HG02943 (cell line): ENCODE results near the gene ZNF316.

Source experiments
- ATAC-seq: cut with Tn5 transposase; IDR thresholded peaks from one replicate; pipeline ENCODE4 v1.9.1; 2021; ENCODE audit warnings: mild to moderate bottlenecking, low read depth, moderate library complexity; ENCODE audit not compliant: unreplicated experiment

ZNF316 gene

GRCh38 chr7:6636741-6637543, at the start of gene ZNF316:
Gene ZNF316 (plus strand): TSS chr7:6637318. CDS start chr7:6642410, 5,092 bp downstream.
- ATAC-seq: peak; percentile 49

DNA sequence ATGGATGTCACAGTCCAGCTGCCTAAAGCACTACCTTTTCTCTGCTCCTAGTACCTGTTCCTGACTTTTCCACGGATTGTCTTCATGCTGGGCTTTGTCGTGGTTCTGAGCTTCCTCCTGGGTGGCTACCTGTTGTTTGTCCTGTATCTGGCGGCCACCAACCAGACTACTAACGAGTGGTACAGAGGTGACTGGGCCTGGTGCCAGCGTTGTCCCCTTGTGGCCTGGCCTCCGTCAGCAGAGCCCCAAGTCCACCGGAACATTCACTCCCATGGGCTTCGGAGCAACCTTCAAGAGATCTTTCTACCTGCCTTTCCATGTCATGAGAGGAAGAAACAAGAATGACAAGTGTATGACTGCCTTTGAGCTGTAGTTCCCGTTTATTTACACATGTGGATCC, 48.6 kb upstream of the ZNF316 start:
- no peak for ATAC-seq

- no peak for ATAC-seq
These were observed 47.8 kb upstream of the ZNF316 start for GRCh38 chr7:6589151-6589828.

GRCh38 chr7:6589829-6590644, 47.1 kb upstream of the ZNF316 start, which contains the start of gene INTS15:
Gene INTS15 (plus strand): TSS chr7:6590021. CDS start chr7:6590284, 263 bp downstream.
- ATAC-seq: peak; percentile 80

DNA sequence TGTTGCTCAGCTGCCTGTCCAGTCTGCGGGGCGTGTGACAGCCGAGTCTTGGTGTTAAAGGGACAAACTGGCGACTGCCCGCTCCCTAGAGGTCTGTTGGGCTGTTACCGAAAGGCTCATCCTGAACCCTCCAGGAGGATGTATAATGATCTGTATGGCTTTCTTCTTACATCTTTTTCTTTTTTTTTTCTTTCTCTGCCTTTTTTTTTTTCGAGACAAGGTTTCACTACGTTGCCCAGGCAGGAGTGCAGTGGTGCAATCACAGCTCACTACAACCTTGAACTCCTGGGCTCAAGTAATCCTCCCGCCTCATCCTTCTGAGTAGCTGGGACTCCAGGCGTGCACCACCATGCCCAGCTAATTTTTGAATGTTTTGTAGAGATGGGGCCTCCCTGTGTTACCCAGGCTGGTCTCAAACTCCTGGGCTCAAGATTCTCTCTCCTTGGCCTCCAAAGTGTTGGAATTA, 46.4 kb upstream of the ZNF316 start:
- peak; percentile 37 for ATAC-seq

DNA sequence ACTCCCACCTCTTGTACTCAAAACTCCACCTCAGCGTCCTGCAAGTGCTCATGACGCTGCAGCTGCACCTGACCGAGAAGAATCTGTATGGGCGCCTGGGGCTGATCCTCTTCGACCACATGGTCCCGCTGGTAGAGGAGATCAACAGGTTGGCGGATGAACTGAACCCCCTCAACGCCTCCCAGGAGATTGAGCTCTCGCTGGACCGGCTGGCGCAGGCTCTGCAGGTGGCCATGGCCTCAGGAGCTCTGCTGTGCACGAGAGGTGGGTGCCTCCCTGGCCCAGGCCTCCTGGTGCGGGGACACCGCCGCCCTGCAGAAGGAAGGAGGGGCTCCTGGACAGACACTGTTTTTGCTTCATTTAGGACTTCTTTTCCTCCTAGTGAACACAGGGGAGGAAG, 37.0 kb upstream of the ZNF316 start:
- no peak for ATAC-seq

DNA sequence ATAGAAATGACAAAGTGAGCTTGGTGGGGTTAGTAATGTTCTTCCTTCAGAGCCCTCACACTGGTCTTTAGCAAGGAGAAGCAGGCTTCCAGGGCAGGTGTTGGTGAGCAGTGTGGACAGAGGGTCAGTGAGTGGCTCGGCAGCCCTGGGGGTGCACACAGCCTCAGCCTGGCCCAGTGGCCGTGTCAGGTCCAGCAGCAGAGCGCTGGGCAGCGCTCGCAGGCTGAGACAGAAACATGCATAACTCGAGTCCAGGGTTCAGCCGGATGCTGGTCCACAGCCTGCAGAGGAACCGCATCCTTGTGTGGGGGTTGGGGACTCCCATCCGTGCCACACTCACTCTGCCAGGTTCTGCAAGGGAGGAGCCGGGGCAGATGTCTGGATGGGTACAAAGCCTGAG, 32.7 kb upstream of the ZNF316 start:
- no peak for ATAC-seq

DNA sequence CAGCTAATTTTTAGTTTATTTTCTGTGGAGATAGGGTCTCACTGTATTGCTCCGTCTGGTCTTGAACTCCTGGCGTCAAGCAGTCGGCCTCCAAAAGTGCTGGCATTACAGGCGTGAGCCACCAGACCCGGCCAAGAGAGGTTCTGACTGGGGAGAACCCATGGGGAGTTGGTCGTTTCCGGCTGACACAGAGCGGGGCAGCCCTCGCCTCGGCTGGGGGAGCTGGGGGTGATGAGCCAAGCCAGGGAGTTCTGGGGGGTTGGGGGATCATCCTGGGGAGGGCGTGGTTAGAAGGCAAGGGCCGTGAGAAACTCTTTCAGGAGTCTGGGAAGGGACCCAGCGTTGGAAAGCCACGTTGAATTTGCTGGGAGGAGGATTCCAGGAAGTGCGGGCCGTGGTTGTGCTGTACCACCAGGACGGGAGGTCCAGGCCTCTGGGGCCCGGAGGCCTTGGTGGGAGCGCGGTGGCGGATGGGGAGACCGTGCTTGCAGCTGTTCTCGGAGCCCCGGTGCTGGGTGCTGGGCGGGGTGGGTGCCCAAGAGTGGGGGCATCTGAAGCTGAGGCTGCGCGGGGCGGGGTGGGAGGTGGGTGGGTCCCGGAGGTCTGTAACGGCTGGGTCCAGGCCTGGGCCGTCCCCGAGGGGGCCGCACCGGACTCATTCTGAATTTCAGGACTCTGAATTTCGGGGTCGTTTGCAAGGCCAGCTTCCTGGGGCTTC, 30.1 kb upstream of the ZNF316 start:
- no peak for ATAC-seq

DNA sequence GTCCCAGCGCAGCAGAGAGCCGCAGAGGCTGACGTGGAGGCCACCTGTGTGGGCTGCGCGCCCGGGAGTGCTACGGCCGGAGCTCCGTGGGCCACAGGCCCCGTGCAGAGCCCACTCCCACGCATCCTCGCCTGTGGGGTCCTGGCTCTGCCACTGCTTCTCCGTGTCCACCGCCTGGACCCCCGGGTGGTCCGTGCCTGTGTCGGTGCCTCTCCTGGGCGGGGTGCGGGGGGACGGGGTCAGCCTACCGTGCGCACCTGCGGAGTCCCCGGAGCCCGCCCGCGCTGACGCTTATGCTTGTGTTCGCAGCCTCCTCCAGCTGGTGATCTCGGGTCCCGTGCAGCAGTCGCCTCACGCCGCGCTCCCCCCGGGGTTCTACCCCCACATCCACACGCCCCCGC, 29.5 kb upstream of the ZNF316 start:
- no peak for ATAC-seq

- ATAC-seq: no peak
These were observed 29.0 kb upstream of the ZNF316 start for GRCh38 chr7:6608081-6608480.

DNA sequence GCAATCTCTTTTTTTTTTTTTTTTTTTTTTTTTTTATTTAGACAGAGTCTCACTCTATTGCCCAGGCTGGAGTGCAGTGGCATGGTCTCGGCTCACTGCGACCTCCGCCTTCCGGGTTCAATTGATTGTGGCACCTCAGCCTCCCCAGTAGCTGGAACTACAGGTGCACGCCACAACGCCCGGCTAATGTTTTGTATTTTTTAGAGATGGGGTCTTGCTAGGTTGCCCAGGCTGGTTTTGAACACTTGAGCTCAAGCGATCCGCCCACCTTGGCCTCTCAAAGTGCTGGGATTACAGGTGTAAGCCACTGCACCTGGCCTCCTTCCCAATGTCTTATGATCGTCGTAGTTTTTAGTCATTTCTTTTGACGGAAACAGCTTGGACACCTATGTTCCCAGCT, 28.3 kb upstream of the ZNF316 start:
- no peak for ATAC-seq

GRCh38 chr7:6612819-6613218, 24.3 kb upstream of the ZNF316 start:
- ATAC-seq: no peak

DNA sequence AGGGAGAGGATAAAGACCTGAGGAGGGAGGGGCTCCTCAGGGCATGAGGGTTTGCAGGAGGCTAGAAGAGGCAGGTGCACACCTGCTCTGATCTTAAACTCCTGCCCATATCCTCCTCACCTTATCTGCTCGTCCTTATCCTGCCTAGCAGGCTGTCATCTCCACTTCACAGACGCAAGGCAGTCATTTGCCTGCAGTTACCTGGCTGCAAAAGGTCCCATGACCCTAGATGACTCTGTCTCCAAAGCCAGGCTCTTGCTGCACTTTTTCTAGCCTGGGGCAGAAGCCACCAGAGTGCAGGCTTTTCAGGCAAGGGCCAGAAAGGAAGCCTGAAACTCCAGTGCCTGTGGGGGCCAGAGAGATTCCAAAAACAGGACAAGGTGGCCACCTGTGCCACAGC, 23.4 kb upstream of the ZNF316 start:
- ATAC-seq: no peak

DNA sequence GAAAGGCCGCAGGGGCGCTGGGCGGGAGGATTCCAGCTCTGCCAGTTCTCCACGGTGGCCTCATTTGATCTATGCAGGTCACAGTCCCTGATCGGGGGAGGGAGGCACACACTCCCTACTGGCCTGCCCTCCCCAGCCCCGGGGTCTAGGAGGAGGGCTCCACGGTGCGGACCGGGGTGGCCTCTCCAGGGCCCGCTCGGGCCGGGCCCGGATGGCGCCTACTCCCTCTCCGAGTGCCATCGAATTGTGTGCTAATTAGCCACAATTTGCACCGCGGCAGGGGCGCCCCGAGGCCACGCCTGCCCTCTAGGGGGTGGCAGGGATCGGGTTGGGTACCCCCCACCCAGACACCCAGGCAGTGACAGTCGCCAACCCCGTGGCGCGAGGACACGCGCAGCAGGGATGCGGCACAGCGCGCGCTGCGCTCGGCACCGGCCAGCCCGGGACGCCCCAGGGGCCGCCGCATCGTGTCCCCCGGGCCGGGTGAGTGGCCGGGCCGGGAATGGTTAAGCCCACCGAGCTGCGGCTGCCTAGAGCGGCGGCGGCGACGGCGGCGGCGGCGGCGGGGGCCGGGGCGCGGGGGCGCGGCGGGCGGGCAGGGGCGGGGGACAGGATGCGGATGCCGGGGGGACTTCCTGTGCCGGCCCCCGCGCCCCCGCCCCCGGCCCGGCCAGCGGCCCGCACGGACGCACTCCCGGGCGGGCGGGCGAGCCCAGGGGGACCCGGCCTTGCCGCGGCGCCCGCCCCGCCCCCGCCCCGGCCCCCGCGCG, 22.0 kb upstream of the ZNF316 start, which contains the start of gene ZNF853:
Gene ZNF853 (plus strand): TSS at position 658 of the 770 bp plus-strand sequence. CDS start 565 bp downstream, outside the sequence.
- no peak for ATAC-seq

GRCh38 chr7:6615723-6616555, 21.2 kb upstream of the ZNF316 start:
- ATAC-seq: no peak

- no peak for ATAC-seq
These were observed 20.1 kb upstream of the ZNF316 start for GRCh38 chr7:6616854-6617643.

DNA sequence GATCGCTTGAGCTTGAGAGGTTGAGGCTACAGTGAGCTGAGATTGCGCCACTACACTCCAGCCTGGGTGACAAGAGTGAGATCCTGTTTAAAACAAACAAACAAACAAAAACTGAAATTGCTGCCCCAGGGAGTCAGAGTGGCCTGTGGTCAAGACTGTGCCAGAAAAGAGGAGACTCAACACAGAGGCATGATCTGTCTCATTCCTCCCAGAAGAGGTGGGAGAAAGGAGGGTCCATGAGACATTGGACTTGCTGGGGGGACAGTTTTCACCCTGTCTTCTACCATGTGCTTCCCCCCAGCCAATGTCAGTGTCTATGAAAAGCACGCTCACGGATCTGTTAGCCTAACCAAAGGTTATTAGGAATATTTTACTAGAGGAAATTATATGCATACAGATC, 18.5 kb upstream of the ZNF316 start:
- no peak for ATAC-seq

DNA sequence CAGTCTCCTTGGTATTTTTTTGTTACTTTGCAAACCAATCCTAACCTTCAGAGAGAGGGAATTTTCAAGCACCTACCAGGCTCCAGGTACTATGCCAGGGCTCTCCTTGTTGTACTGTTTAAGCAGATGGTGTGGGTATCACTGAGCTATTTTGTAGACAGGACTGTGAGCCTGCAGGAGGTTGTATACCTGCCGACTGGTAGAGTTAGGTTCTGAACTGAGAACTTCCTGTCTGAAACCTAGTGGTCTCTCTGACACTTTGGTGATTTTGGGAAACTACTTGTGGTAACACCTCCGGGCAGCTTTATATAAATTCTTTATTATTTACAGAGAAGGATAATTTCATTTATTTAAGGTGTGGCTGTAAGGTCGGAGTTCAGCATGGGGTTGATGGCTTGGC, 17.2 kb upstream of the ZNF316 start:
- ATAC-seq: no peak
